Activated CD8-positive, alpha-beta memory T cell treated with anti-CD3 and anti-CD28 coated beads for 48 hours (primary cell): Measurements from ENCODE around the gene SLC18A2.
A peak's percentile ranks its signal among the peaks of the same experiment; 100 is the strongest.
"Not testable (repeated sequence)": the region's sequence is repeated elsewhere in the genome, so short reads cannot be mapped to it uniquely, and the experiment has no call there.

Experiments
- DNase-seq, 3 experiments: peaks; one replicate each; pipeline ENCODE4 v3.0.0-alpha.2; 2020; ENCODE audit warnings: low read depth in 2 of 3, low spot score in 2 of 3

Gene SLC18A2

GRCh38 chr10:117240621-117241529 is at the start of gene SLC18A2:
Gene SLC18A2, plus strand, starts transcription at chr10:117241114. Its CDS starts 580 bp downstream, at chr10:117241694.
- DNase-seq = no peak

- no peak for DNase-seq
These were observed 43.7 kb upstream of the SLC18A2 start, which contains the start of gene KCNK18 for GRCh38 chr10:117197189-117197588. Gene KCNK18, plus strand, starts transcription at chr10:117197489. Its CDS starts 0 bp downstream, at chr10:117197489.

GRCh38 chr10:117198088-117198487 is 42.8 kb upstream of the SLC18A2 start:
- DNase-seq = no peak

GRCh38 chr10:117201826-117202225 is 39.1 kb upstream of the SLC18A2 start:
- DNase-seq = no peak

- DNase-seq = no peak
These were observed 36.6 kb upstream of the SLC18A2 start for GRCh38 chr10:117204316-117204715.

- no peak for DNase-seq
These were observed 28.7 kb upstream of the SLC18A2 start for GRCh38 chr10:117212176-117212575.

GRCh38 chr10:117214401-117214800 is 26.5 kb upstream of the SLC18A2 start:
- no peak for DNase-seq

GRCh38 chr10:117215079-117215478 is 25.8 kb upstream of the SLC18A2 start:
- no peak for DNase-seq

- no peak for DNase-seq
These were observed 24.9 kb upstream of the SLC18A2 start for GRCh38 chr10:117216028-117216427.

GRCh38 chr10:117216611-117217195 is 24.2 kb upstream of the SLC18A2 start:
- peak; percentile 39 to 58 (median 57) for DNase-seq

GRCh38 chr10:117217196-117217761 is 23.6 kb upstream of the SLC18A2 start:
- no peak for DNase-seq

- no peak for DNase-seq
These were observed 22.3 kb upstream of the SLC18A2 start for GRCh38 chr10:117218654-117219053.

GRCh38 chr10:117221156-117221711 is 19.7 kb upstream of the SLC18A2 start:
- DNase-seq = no peak

GRCh38 chr10:117222552-117222951 is 18.4 kb upstream of the SLC18A2 start:
- no peak for DNase-seq

- no peak for DNase-seq
These were observed 17.8 kb upstream of the SLC18A2 start for GRCh38 chr10:117222976-117223692.

GRCh38 chr10:117223693-117224430 is 17.1 kb upstream of the SLC18A2 start:
- DNase-seq = no peak

GRCh38 chr10:117224881-117225280 is 16.0 kb upstream of the SLC18A2 start:
- no peak for DNase-seq

GRCh38 chr10:117226813-117227451 is 14.0 kb upstream of the SLC18A2 start:
- DNase-seq = no peak

- no peak for DNase-seq
These were observed 12.7 kb upstream of the SLC18A2 start for GRCh38 chr10:117228210-117228609.

- not testable (repeated sequence) for DNase-seq
These were observed 10.8 kb upstream of the SLC18A2 start for GRCh38 chr10:117230107-117230506.
